ENCODE data around the gene GAS7. TPM values are rescaled to one million over a fixed set of nuclear protein-coding genes. Genes with fewer than 3 reads are reported as not detected.

The GAS7 gene
- total RNA-seq, 1 donor from 2014 or later, result 47.7 TPM

- Mint-ChIP-seq H3K27ac (no peak overlapping the region), H3K27me3 (ENCODE audit: low read depth) (no peaks in the 10 kb centered on the region), H3K4me3 (no peak overlapping the region), H3K9me3 (no peaks in the 10 kb centered on the region), H3K4me1 (peaks cover 5% of the 10 kb centered on the region), H3K36me3 (no peaks in the 10 kb centered on the region)
- no peak for TF ChIP-seq CTCF (IDR thresholded peaks at IDR 0.05; ENCODE audit: unreplicated experiment)
- DNase-seq (ENCODE audit: low spot score in 2 of 2, unreplicated experiment in 2 of 2), result no peak
Measured at GRCh38 chr17:10053782-10054540, 144.4 kb downstream of the GAS7 start.

- Mint-ChIP-seq H3K9me3 (no peaks in the 10 kb centered on the region), H3K4me3 (no peak overlapping the region), H3K36me3 (no peaks in the 10 kb centered on the region), H3K27ac (no peak overlapping the region), H3K4me1 (peaks cover 5% of the 10 kb centered on the region), H3K27me3 (ENCODE audit: low read depth) (no peaks in the 10 kb centered on the region)
- TF ChIP-seq CTCF (IDR thresholded peaks at IDR 0.05; ENCODE audit: unreplicated experiment), result no peak
- DNase-seq (ENCODE audit: low spot score in 2 of 2, unreplicated experiment in 2 of 2), result no peak
Measured at GRCh38 chr17:10052106-10052813, 146.1 kb downstream of the GAS7 start.

- no peaks in the 10 kb centered on the region for H3K36me3 Mint-ChIP-seq
- no peak overlapping the region for H3K27ac Mint-ChIP-seq
- no peaks in the 10 kb centered on the region for H3K9me3 Mint-ChIP-seq
- DNase-seq (ENCODE audit: low spot score in 2 of 2, unreplicated experiment in 2 of 2), result no peak
- H3K4me1 Mint-ChIP-seq, result peaks cover 5% of the 10 kb centered on the region
- H3K27me3 Mint-ChIP-seq (ENCODE audit: low read depth), result no peaks in the 10 kb centered on the region
- no peak for TF ChIP-seq CTCF (IDR thresholded peaks at IDR 0.05; ENCODE audit: unreplicated experiment)
- H3K4me3 Mint-ChIP-seq, result no peak overlapping the region
Measured at GRCh38 chr17:10051112-10051511, 147.3 kb downstream of the GAS7 start.

- Mint-ChIP-seq H3K4me1 (peaks cover 5% of the 10 kb centered on the region), H3K27ac (no peak overlapping the region), H3K36me3 (no peaks in the 10 kb centered on the region), H3K9me3 (no peaks in the 10 kb centered on the region), H3K27me3 (ENCODE audit: low read depth) (no peaks in the 10 kb centered on the region), H3K4me3 (no peak overlapping the region)
- no peak for DNase-seq (ENCODE audit: low spot score in 2 of 2, unreplicated experiment in 2 of 2)
- no peak for TF ChIP-seq CTCF (IDR thresholded peaks at IDR 0.05; ENCODE audit: unreplicated experiment)
Measured at GRCh38 chr17:10050597-10051101, 147.8 kb downstream of the GAS7 start.

GRCh38 chr17:10048629-10049350, 149.6 kb downstream of the GAS7 start:
- TF ChIP-seq CTCF (IDR thresholded peaks at IDR 0.05; ENCODE audit: unreplicated experiment), result no peak
- DNase-seq (ENCODE audit: low spot score in 2 of 2, unreplicated experiment in 2 of 2), result no peak
- H3K9me3 Mint-ChIP-seq, result no peaks in the 10 kb centered on the region
- no peaks in the 10 kb centered on the region for H3K27me3 Mint-ChIP-seq (ENCODE audit: low read depth)
- H3K4me3 Mint-ChIP-seq, result no peak overlapping the region
- H3K4me1 Mint-ChIP-seq, result peaks cover 5% of the 10 kb centered on the region
- no peaks in the 10 kb centered on the region for H3K36me3 Mint-ChIP-seq
- no peak overlapping the region for H3K27ac Mint-ChIP-seq
